Colonic mucosa (tissue), 4 donors: ENCODE measurements around the gene PDE9A. TPM values are rescaled to one million over a fixed set of nuclear protein-coding genes. Genes with fewer than 3 reads are reported as not detected.
"Not testable (repeated sequence)": the region's sequence is repeated elsewhere in the genome, so short reads cannot be mapped to it uniquely, and the experiment has no call there.

ENCODE experiments used
- DNase-seq: peaks from one replicate; pipeline ENCODE4 v3.0.0-alpha.2; 2020
- H3K27ac ChIP-seq: fragments of 200-600 bp; one replicate; pipeline ENCODE4 v1.8.0; 2021
- H3K27me3 ChIP-seq: fragments of 200-600 bp; one replicate; pipeline ENCODE4 v1.8.0; 2021
- H3K36me3 ChIP-seq: fragments of 200-600 bp; one replicate; pipeline ENCODE4 v1.8.0; 2021
- H3K4me1 ChIP-seq: fragments of 200-600 bp; one replicate; pipeline ENCODE4 v1.8.0; 2021; ENCODE audit warnings: mild to moderate bottlenecking
- H3K4me3 ChIP-seq: fragments of 200-600 bp; one replicate; pipeline ENCODE4 v1.8.0; 2021
- H3K9ac ChIP-seq, 2 donors: one replicate each; pipeline ENCODE4 v1.7.0; 2013; ENCODE audit warnings: control low read depth in 2 of 2, low read depth in 2 of 2, low read length in 2 of 2
- H3K9me3 ChIP-seq: fragments of 200-600 bp; one replicate; pipeline ENCODE4 v1.8.0; 2021
- intact Hi-C: fragments of 100-400 bp; cut with DNase I; formaldehyde crosslinking; loops from one replicate; pipeline ENCODE4 v1.14.1; 2022
- total RNA-seq, 2 donors: library from RNA; stranded (reverse); fragmentation: NEBNext Ultra II Directional in 1 of 2; extraction: Animal tissue kit (Norgen Biotek cat#: 25700) in 1 of 2; gene quantifications; one replicate each; pipeline ENCODE4 v1.2.1, GENCODE V29; 2021
- TF ChIP-seq, protein P1 (sequence below): fragments of 200-600 bp; IDR thresholded peaks from one replicate; pipeline ENCODE4 v1.8.0; 2022; ENCODE audit warnings: antibody characterized with exemption, mild to moderate bottlenecking
- donor health status: healthy.
- donor health status: DM: no; HTN: no; CAD: no.
- donor health status: DM: no; HTN: no; CAD: no.

Gene PDE9A
- total RNA-seq, 2 donors from 2014 or later: 37.5 to 56.0 TPM

GRCh38 chr21:42624095-42624790 lies 29.2 kb upstream of the PDE9A start:
- no peak overlapping the region for H3K27ac ChIP-seq
- H3K4me1 ChIP-seq: no peaks in the 10 kb centered on the region

GRCh38 chr21:42624936-42625335 lies 28.5 kb upstream of the PDE9A start:
- no peaks in the 10 kb centered on the region for H3K36me3 ChIP-seq
- no peaks in the 10 kb centered on the region for H3K27me3 ChIP-seq
- H3K27ac ChIP-seq: no peak overlapping the region
- no peaks in the 10 kb centered on the region for H3K4me1 ChIP-seq
- H3K9ac ChIP-seq: no peak overlapping the region
- H3K4me3 ChIP-seq: no peak overlapping the region
- DNase-seq: no peak
- no peaks in the 10 kb centered on the region for H3K9me3 ChIP-seq
- intact Hi-C loops: no loop called here
- TF ChIP-seq, protein P1, sequence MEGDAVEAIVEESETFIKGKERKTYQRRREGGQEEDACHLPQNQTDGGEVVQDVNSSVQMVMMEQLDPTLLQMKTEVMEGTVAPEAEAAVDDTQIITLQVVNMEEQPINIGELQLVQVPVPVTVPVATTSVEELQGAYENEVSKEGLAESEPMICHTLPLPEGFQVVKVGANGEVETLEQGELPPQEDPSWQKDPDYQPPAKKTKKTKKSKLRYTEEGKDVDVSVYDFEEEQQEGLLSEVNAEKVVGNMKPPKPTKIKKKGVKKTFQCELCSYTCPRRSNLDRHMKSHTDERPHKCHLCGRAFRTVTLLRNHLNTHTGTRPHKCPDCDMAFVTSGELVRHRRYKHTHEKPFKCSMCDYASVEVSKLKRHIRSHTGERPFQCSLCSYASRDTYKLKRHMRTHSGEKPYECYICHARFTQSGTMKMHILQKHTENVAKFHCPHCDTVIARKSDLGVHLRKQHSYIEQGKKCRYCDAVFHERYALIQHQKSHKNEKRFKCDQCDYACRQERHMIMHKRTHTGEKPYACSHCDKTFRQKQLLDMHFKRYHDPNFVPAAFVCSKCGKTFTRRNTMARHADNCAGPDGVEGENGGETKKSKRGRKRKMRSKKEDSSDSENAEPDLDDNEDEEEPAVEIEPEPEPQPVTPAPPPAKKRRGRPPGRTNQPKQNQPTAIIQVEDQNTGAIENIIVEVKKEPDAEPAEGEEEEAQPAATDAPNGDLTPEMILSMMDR: no peak

More at GRCh38 chr21:42624095-42624790, 29.2 kb upstream of the PDE9A start:
- Histone ChIP-seq H3K36me3 (no peaks in the 10 kb centered on the region), H3K9me3 (no peaks in the 10 kb centered on the region), H3K4me3 (no peak overlapping the region), H3K9ac (no peak overlapping the region), H3K27me3 (no peaks in the 10 kb centered on the region)
- intact Hi-C loops: no loop called here
- peak; percentile 78 for DNase-seq
- TF ChIP-seq, protein P1: no peak

DNA sequence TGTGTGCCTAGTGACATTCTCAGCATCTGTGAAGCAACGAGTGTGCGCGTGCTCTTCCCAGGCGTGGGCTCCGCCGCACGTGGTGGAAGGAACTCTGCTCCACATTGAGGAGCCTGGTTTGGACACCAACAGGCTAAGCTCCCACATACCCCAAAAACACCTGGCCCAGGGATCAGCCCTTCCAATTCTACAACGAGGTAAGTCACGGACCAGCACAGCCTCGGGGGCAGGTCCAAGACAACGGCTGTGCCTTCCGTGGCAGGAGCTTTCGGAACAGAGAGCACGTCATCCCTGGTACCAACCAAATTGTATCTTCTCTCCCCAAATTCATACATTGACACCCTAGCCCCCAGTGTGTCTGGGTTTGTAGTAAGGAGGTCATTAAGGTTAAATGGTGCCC lies 27.2 kb upstream of the PDE9A start:
- Histone ChIP-seq H3K36me3 (no peaks in the 10 kb centered on the region), H3K27ac (no peak overlapping the region), H3K4me3 (no peak overlapping the region), H3K9me3 (no peaks in the 10 kb centered on the region), H3K9ac (no peak overlapping the region), H3K4me1 (no peaks in the 10 kb centered on the region), H3K27me3 (no peaks in the 10 kb centered on the region)
- TF ChIP-seq, protein P1: no peak
- no peak for DNase-seq
- intact Hi-C loops: no loop called here

GRCh38 chr21:42627527-42628289 lies 25.7 kb upstream of the PDE9A start:
- DNase-seq: no peak
- Histone ChIP-seq H3K4me3 (no peak overlapping the region), H3K36me3 (no peaks in the 10 kb centered on the region), H3K9ac (no peak overlapping the region), H3K9me3 (no peaks in the 10 kb centered on the region), H3K27ac (no peak overlapping the region), H3K27me3 (no peaks in the 10 kb centered on the region), H3K4me1 (no peaks in the 10 kb centered on the region)
- intact Hi-C loops: no loop called here
- TF ChIP-seq, protein P1: no peak

DNA sequence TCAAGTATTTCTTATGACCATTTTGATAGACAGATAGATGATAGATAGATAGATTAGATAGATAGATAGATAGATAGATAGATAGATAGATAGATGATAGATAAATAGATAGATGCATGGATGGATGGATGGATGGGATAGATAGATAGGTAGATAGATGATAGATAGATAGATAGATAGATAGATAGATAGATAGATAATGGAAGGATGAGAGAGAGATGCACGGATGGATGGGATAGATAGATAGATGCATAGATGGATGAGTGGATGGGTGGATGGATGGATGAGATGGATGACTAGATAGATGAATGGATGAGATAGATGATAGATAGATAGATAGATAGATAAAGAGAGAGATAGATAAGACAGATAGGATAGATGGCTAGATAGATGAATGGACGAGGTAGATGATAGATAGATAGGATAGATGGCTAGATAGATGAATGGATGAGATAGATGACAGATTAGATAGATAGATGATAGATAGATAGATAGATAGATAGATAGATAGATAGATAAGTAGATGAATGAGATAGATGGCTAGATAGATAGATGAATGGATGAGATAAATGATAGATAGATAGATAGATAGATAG lies 24.9 kb upstream of the PDE9A start:
- DNase-seq, H3K27me3 ChIP-seq, H3K9ac ChIP-seq, H3K27ac ChIP-seq, H3K4me3 ChIP-seq, intact Hi-C loops, H3K4me1 ChIP-seq, H3K9me3 ChIP-seq, H3K36me3 ChIP-seq: not testable (repeated sequence)
